NK-92 (cell line): ENCODE data around the gene HRK.

Experiments used
- DNase-seq: peaks from one replicate; lab custom pipeline; 2025; ENCODE audit not compliant: unreplicated experiment; lab: John Stamatoyannopoulos, UW

The HRK gene

GRCh38 chr12:116901612-116902011 is 20.4 kb upstream of the HRK start:
- no peak for DNase-seq

- DNase-seq = no peak
These were observed 17.4 kb upstream of the HRK start for GRCh38 chr12:116898669-116899068.

- DNase-seq = no peak
These were observed 16.2 kb upstream of the HRK start for GRCh38 chr12:116897476-116897875.

GRCh38 chr12:116896411-116896924 is 15.2 kb upstream of the HRK start:
- DNase-seq = no peak

- DNase-seq = no peak
These were observed 13.7 kb upstream of the HRK start for GRCh38 chr12:116894913-116895312.

GRCh38 chr12:116892349-116893140 is 11.3 kb upstream of the HRK start:
- no peak for DNase-seq

- no peak for DNase-seq
These were observed 9.8 kb upstream of the HRK start for GRCh38 chr12:116891019-116891418.

- DNase-seq = no peak
These were observed 9.1 kb upstream of the HRK start for GRCh38 chr12:116890330-116890729.

- DNase-seq = no peak
These were observed 6.7 kb upstream of the HRK start for GRCh38 chr12:116887897-116888296.

GRCh38 chr12:116887244-116887643 is 6.0 kb upstream of the HRK start:
- DNase-seq = no peak

GRCh38 chr12:116885491-116885890 is 4.2 kb upstream of the HRK start:
- DNase-seq = no peak

GRCh38 chr12:116884871-116885270 is 3.6 kb upstream of the HRK start:
- DNase-seq = no peak

GRCh38 chr12:116882742-116883141 is 1.5 kb upstream of the HRK start:
- DNase-seq = no peak

- no peak for DNase-seq
These were observed 751 bp upstream of the HRK start for GRCh38 chr12:116881877-116882507.

- DNase-seq = no peak
These were observed 370 bp downstream of the HRK start for GRCh38 chr12:116880817-116881324.

GRCh38 chr12:116880213-116880816 is 926 bp downstream of the HRK start:
- DNase-seq = no peak

- no peak for DNase-seq
These were observed 1.6 kb downstream of the HRK start for GRCh38 chr12:116879509-116880212.

GRCh38 chr12:116878567-116879508 is 2.4 kb downstream of the HRK start:
- DNase-seq = no peak

GRCh38 chr12:116876151-116876869 is 4.9 kb downstream of the HRK start:
- no peak for DNase-seq
